ENCODE results near the gene NBPF3. TPM values are rescaled to one million over a fixed set of nuclear protein-coding genes. Genes with fewer than 3 reads are reported as not detected.
"Not testable (repeated sequence)": the region's sequence is repeated elsewhere in the genome, so short reads cannot be mapped to it uniquely, and the experiment has no call there.

The NBPF3 gene
- total RNA-seq, 2 experiments from 2014 or later: 1.0 TPM; not detected in 1

- H3K4me1 ChIP-seq (ENCODE audit: insufficient read depth, low read length, poor library complexity, severe bottlenecking); H3K79me2 ChIP-seq (ENCODE audit: insufficient read depth, low read depth, low read length); CTCF ChIA-PET (ENCODE audit: unreplicated experiment); H3K9me3 ChIP-seq (ENCODE audit: low read length); H3K27ac ChIP-seq (ENCODE audit: low read depth, low read length, poor library complexity, severe bottlenecking); H3K36me3 ChIP-seq (ENCODE audit: insufficient read depth, low read length); POLR2A ChIA-PET; H3K4me2 ChIP-seq (ENCODE audit: low read length); DNase-seq (ENCODE audit: low spot score); H2AFZ ChIP-seq (ENCODE audit: low read length); H3K4me3 ChIP-seq (ENCODE audit: low read depth, low read length, poor library complexity, severe bottlenecking); H4K20me1 ChIP-seq (ENCODE audit: insufficient read depth, low read length); H3K9me2 ChIP-seq (ENCODE audit: insufficient read depth, low read length); intact Hi-C loops (cut with micrococcal nuclease; ENCODE audit: unreplicated experiment); BruUV-seq (replicated peaks): not testable (repeated sequence)
These were observed 15.0 kb downstream of the NBPF3 start for GRCh38 chr1:21454904-21455303.

- no peak for DNase-seq (ENCODE audit: low spot score)
These were observed 17.7 kb downstream of the NBPF3 start for GRCh38 chr1:21457654-21458053.

GRCh38 chr1:21465127-21465526 is 25.2 kb downstream of the NBPF3 start:
- H3K9me2 ChIP-seq (ENCODE audit: insufficient read depth, low read length); H3K27ac ChIP-seq (ENCODE audit: low read depth, low read length, poor library complexity, severe bottlenecking); H3K9me3 ChIP-seq (ENCODE audit: low read length); POLR2A ChIA-PET; H3K4me2 ChIP-seq (ENCODE audit: low read length); intact Hi-C loops (cut with micrococcal nuclease; ENCODE audit: unreplicated experiment); H4K20me1 ChIP-seq (ENCODE audit: insufficient read depth, low read length); H3K36me3 ChIP-seq (ENCODE audit: insufficient read depth, low read length); DNase-seq (ENCODE audit: low spot score); H3K4me1 ChIP-seq (ENCODE audit: insufficient read depth, low read length, poor library complexity, severe bottlenecking); BruUV-seq (replicated peaks); H3K79me2 ChIP-seq (ENCODE audit: insufficient read depth, low read depth, low read length); H2AFZ ChIP-seq (ENCODE audit: low read length); CTCF ChIA-PET (ENCODE audit: unreplicated experiment); H3K4me3 ChIP-seq (ENCODE audit: low read depth, low read length, poor library complexity, severe bottlenecking): not testable (repeated sequence)

More at GRCh38 chr1:21457654-21458053, 17.7 kb downstream of the NBPF3 start:
- POLR2A ChIA-PET: no interaction called here
- TF ChIP-seq EZH2phosphoT487 (IDR thresholded peaks at IDR 0.05; ENCODE audit: borderline replicate concordance, low read depth, low read length) (no peak), CTCF (conservative IDR thresholded peaks at IDR 0.05; ENCODE audit: low read length) (no peak)
- H3K79me2 ChIP-seq (ENCODE audit: insufficient read depth, low read depth, low read length): no peaks in the 10 kb centered on the region
- no peaks in the 10 kb centered on the region for H3K9me2 ChIP-seq (ENCODE audit: insufficient read depth, low read length)
- no peaks in the 10 kb centered on the region for H3K9me3 ChIP-seq (ENCODE audit: low read length)
- CTCF ChIA-PET (ENCODE audit: unreplicated experiment): no interaction called here
- intact Hi-C loops (cut with micrococcal nuclease; ENCODE audit: unreplicated experiment): no loop called here
- H3K4me1 ChIP-seq (ENCODE audit: insufficient read depth, low read length, poor library complexity, severe bottlenecking): no peaks in the 10 kb centered on the region
- no peak overlapping the region for H3K4me3 ChIP-seq (ENCODE audit: low read depth, low read length, poor library complexity, severe bottlenecking)
- no peak overlapping the region for H3K27ac ChIP-seq (ENCODE audit: low read depth, low read length, poor library complexity, severe bottlenecking)
- no peak overlapping the region for H3K4me2 ChIP-seq (ENCODE audit: low read length)
- BruUV-seq (replicated peaks): no TSS peak
- H3K36me3 ChIP-seq (ENCODE audit: insufficient read depth, low read length): no peaks in the 10 kb centered on the region
- no peaks in the 10 kb centered on the region for H4K20me1 ChIP-seq (ENCODE audit: insufficient read depth, low read length)
- H2AFZ ChIP-seq (ENCODE audit: low read length): no peak overlapping the region

- H4K20me1 ChIP-seq (ENCODE audit: insufficient read depth, low read length); H3K79me2 ChIP-seq (ENCODE audit: insufficient read depth, low read depth, low read length); H3K27ac ChIP-seq (ENCODE audit: low read depth, low read length, poor library complexity, severe bottlenecking); H3K4me3 ChIP-seq (ENCODE audit: low read depth, low read length, poor library complexity, severe bottlenecking); H3K36me3 ChIP-seq (ENCODE audit: insufficient read depth, low read length); BruUV-seq (replicated peaks); intact Hi-C loops (cut with micrococcal nuclease; ENCODE audit: unreplicated experiment); DNase-seq (ENCODE audit: low spot score); CTCF ChIA-PET (ENCODE audit: unreplicated experiment); H2AFZ ChIP-seq (ENCODE audit: low read length); H3K4me2 ChIP-seq (ENCODE audit: low read length); POLR2A ChIA-PET; H3K9me3 ChIP-seq (ENCODE audit: low read length); H3K9me2 ChIP-seq (ENCODE audit: insufficient read depth, low read length); H3K4me1 ChIP-seq (ENCODE audit: insufficient read depth, low read length, poor library complexity, severe bottlenecking): not testable (repeated sequence)
These were observed 28.0 kb downstream of the NBPF3 start for GRCh38 chr1:21467946-21468345.

Measured in OCI-LY7 (cell line).